ENCODE data around the gene HIP1R.

The HIP1R gene

DNA sequence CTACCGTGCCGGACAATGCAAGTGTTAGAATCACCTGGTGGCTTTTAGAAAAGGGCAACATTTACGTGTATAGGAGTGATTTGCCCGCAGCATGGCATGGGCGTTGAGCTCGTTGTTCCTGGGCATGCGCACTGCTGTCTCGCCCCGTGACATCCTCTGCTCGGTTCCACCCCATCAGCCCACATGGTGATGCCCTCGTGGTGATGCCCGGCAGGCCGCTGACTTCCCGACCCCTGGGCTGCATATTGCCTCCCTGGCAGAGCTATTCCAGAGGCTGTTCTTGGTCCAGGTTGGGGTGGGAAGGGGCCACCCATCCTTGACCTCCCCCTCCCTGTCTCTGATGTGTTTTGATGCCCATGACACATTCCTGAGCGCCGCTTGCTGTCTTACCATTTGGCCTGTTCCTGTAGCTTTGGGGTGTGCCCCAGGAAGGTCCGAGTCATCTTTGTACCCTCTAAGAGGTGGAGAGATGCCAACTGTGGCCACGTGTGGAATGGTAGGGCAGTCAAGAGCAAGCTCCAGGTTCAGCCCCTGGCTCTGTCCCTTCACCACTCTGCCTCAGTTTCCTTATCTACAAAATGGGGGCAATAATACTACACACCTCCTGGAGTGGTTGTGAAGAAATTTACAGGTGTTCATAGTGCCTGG, 4.8 kb downstream of the HIP1R start:
- no peak overlapping the region for H3K4me2 ChIP-seq (ENCODE audit: low read length)
- H3K79me2 ChIP-seq (ENCODE audit: control insufficient read depth, low read length) = peaks cover 92% of the 10 kb centered on the region
- H3K27me3 ChIP-seq (ENCODE audit: control insufficient read depth, low read length) = no peaks in the 10 kb centered on the region
- H3K9me2 ChIP-seq (replicated peaks; ENCODE audit: control insufficient read depth, low read length) = no peaks in the 10 kb centered on the region
- TF ChIP-seq CTCF (IDR thresholded peaks at IDR 0.05; ENCODE audit: low read depth, low read length, poor library complexity, severe bottlenecking) = no peak
- no peak for TF ChIP-seq EZH2phosphoT487 (IDR thresholded peaks at IDR 0.05; ENCODE audit: borderline replicate concordance, low read length)
- H3K36me3 ChIP-seq (ENCODE audit: control insufficient read depth, low read length) = peaks cover 33% of the 10 kb centered on the region
- H3K27ac ChIP-seq (ENCODE audit: low read depth, low read length) = no peak overlapping the region
- H3K4me1 ChIP-seq (ENCODE audit: control insufficient read depth, low read length) = peaks cover 28% of the 10 kb centered on the region
- H4K20me1 ChIP-seq (ENCODE audit: control insufficient read depth, insufficient read depth, low read depth, low read length) = peaks cover 27% of the 10 kb centered on the region
- H3K4me3 ChIP-seq (ENCODE audit: low read length) = no peak overlapping the region
- H3F3A ChIP-seq (ENCODE audit: control insufficient read depth, insufficient read depth) = peaks cover 11% of the 10 kb centered on the region
- no peaks in the 10 kb centered on the region for H3K9me3 ChIP-seq (ENCODE audit: control insufficient read depth, insufficient read depth, low read length)

DNA sequence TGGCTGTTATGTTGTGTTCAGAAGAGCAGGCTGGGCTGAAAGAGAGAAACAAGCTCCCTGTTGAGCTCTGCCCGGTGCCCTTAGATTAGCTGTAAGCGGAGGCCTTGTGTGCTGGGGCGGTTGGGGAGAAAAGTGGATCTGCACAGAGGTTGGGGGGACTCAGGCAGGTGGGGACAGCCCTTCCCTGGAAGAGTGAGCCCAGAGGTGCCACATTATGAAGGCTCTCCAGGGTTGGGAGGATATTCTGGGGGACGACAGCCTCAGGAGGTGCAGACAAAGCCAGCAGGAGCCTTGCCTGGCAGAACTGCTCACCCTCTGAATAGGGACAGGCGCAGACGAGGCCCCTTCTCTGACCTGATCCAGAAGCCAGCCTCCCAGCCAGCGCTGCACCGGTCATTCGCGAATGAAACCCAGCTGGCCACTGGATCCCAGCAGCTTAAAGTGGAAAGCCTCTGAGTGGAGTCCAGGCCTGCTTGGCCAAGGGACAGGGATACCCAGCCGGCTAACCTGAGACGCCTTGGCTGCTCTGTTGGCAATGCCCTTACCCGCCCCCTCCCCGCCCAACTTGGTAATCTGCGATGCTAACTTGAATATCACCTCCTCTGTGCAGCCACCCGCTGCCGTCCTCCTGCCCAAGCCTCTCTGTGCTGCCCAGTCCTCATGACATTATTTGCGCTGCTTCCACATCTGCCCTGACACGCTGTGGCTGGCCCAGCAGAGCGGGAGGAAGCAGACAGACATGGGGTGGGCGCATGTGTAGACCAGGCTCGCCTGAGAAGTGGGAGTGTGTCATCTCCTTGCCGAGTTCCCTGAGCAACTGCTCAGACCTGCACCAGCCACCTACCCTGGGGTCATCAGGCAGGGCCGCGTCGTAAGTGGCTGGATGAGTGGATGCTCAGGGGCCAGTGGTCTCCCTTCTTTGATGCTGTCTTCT, 5.6 kb downstream of the HIP1R start:
- Histone ChIP-seq H3K9me2 (replicated peaks; ENCODE audit: control insufficient read depth, low read length) (no peaks in the 10 kb centered on the region), H3K27ac (ENCODE audit: low read depth, low read length) (no peak overlapping the region), H3K4me1 (ENCODE audit: control insufficient read depth, low read length) (peaks cover 28% of the 10 kb centered on the region), H3F3A (ENCODE audit: control insufficient read depth, insufficient read depth) (peaks cover 11% of the 10 kb centered on the region), H3K27me3 (ENCODE audit: control insufficient read depth, low read length) (no peaks in the 10 kb centered on the region), H3K4me3 (ENCODE audit: low read length) (no peak overlapping the region), H4K20me1 (ENCODE audit: control insufficient read depth, insufficient read depth, low read depth, low read length) (peaks cover 27% of the 10 kb centered on the region), H3K4me2 (ENCODE audit: low read length) (no peak overlapping the region), H3K36me3 (ENCODE audit: control insufficient read depth, low read length) (peaks cover 33% of the 10 kb centered on the region), H3K79me2 (ENCODE audit: control insufficient read depth, low read length) (peaks cover 99% of the 10 kb centered on the region), H3K9me3 (ENCODE audit: control insufficient read depth, insufficient read depth, low read length) (no peaks in the 10 kb centered on the region)
- no peak for TF ChIP-seq EZH2phosphoT487 (IDR thresholded peaks at IDR 0.05; ENCODE audit: borderline replicate concordance, low read length)

- H3K4me3 ChIP-seq (ENCODE audit: low read length) = no peak overlapping the region
- TF ChIP-seq EZH2phosphoT487 (IDR thresholded peaks at IDR 0.05; ENCODE audit: borderline replicate concordance, low read length) (no peak), CTCF (IDR thresholded peaks at IDR 0.05; ENCODE audit: low read depth, low read length, poor library complexity, severe bottlenecking) (no peak)
- no peak overlapping the region for H3K27ac ChIP-seq (ENCODE audit: low read depth, low read length)
Observed at GRCh38 chr12:122841544-122842321, 6.5 kb downstream of the HIP1R start.

More at GRCh38 chr12:122841544-122842321, 6.5 kb downstream of the HIP1R start:
- Histone ChIP-seq H3K36me3 (ENCODE audit: control insufficient read depth, low read length) (peaks cover 27% of the 10 kb centered on the region), H3K9me2 (replicated peaks; ENCODE audit: control insufficient read depth, low read length) (no peaks in the 10 kb centered on the region), H4K20me1 (ENCODE audit: control insufficient read depth, insufficient read depth, low read depth, low read length) (peaks cover 27% of the 10 kb centered on the region), H3K4me2 (ENCODE audit: low read length) (no peak overlapping the region), H3F3A (ENCODE audit: control insufficient read depth, insufficient read depth) (peaks cover 3% of the 10 kb centered on the region), H3K79me2 (ENCODE audit: control insufficient read depth, low read length) (peaks cover 100% of the 10 kb centered on the region), H3K9me3 (ENCODE audit: control insufficient read depth, insufficient read depth, low read length) (no peaks in the 10 kb centered on the region), H3K4me1 (ENCODE audit: control insufficient read depth, low read length) (peaks cover 25% of the 10 kb centered on the region), H3K27me3 (ENCODE audit: control insufficient read depth, low read length) (no peaks in the 10 kb centered on the region)

All from DOHH2 (cell line).